Measurements from ENCODE around the gene THPO.

- TF ChIP-seq CTCF (IDR thresholded peaks at IDR 0.05) (peak; percentile 88 to 95 (median 90)), POLR2A (IDR thresholded peaks at IDR 0.05) (no peak)
These were observed 6.4 kb downstream of the THPO start for GRCh38 chr3:184371570-184372018.

All from upper lobe of left lung (tissue), 4 donors.